Measurements from ENCODE around the gene MLLT1. TPM values are rescaled to one million over a fixed set of nuclear protein-coding genes. Genes with fewer than 3 reads are reported as not detected.
A peak's percentile ranks its signal among the peaks of the same experiment; 100 is the strongest.

The MLLT1 gene
- total RNA-seq, 2 donors from 2014 or later = 27.1 to 30.3 TPM

DNA sequence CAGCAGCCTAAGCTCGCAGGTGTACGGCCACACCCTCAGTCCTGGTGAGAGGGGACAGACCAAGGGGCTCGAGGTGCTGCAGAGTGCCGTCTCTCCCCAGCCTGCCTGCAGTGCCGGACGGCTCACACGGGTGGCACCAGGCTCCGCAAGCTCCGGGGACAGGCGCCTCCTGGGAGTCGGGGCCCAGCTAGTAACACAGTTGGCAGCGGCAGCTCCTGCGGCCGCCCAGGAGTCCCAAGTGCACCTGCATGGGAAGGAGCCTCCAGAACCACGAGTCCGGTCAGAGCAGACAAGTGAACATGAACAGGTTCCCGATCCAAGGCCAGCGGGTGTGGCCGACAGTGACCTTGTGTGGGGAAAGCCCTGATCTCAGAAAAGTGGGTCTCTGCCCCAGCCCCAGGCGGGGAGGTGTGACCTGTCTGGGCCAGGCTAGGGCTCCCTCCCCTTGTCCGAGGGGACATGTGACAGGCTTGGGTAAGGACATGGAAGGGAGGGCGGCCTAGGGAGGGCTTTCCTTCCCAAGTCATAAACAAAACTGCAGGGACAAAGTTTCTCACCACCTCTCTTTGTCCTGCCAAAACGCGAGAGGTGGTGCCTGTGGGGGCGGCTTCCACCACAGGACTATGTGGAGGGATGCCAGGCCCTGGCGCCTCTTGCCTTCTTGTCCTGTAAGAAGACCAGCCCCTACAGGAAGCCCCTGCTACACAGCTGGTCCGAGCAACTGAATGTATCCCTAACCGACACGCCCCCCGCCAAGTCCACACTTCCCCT is 46.5 kb downstream of the MLLT1 start:
- DNase-seq (no peak), ATAC-seq (no peak)
- no peaks in the 10 kb centered on the region for H3K9me3 ChIP-seq (ENCODE audit: control insufficient read depth, low read length, poor library complexity, severe bottlenecking)
- Mint-ChIP-seq H3K4me1 (peaks cover 27% of the 10 kb centered on the region), H3K4me3 (no peak overlapping the region), H3K36me3 (ENCODE audit: low read depth) (peaks cover 4% of the 10 kb centered on the region), H3K27ac (no peak overlapping the region), H3K27me3 (no peaks in the 10 kb centered on the region)

DNA sequence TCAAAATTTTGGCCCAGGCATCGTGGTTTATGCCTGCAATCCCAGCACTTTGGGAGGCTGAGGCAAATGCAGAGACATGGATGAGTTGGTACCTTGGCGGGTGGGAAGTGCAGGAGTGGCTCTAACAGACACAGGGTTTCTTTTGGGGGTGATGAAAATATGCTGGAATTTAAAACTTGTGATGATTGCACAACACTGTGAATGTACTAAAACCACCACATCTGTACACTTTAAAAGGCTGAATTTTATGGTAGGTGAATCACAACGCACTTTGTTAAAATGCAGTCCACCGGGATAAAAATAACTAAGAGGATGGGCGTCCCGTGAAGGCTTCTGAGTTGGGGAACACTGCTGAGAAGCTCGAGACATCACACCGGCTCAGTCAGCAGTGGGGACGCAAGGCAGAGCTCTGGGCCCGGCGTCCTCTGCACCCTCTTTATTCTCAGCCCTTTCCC is 47.1 kb downstream of the MLLT1 start:
- Mint-ChIP-seq H3K27ac (peak overlapping the region; percentile 29), H3K36me3 (ENCODE audit: low read depth) (peaks cover 4% of the 10 kb centered on the region), H3K4me1 (peaks cover 25% of the 10 kb centered on the region), H3K27me3 (no peaks in the 10 kb centered on the region), H3K4me3 (no peak overlapping the region)
- DNase-seq = no peak
- no peak for ATAC-seq
- no peaks in the 10 kb centered on the region for H3K9me3 ChIP-seq (ENCODE audit: control insufficient read depth, low read length, poor library complexity, severe bottlenecking)

DNA sequence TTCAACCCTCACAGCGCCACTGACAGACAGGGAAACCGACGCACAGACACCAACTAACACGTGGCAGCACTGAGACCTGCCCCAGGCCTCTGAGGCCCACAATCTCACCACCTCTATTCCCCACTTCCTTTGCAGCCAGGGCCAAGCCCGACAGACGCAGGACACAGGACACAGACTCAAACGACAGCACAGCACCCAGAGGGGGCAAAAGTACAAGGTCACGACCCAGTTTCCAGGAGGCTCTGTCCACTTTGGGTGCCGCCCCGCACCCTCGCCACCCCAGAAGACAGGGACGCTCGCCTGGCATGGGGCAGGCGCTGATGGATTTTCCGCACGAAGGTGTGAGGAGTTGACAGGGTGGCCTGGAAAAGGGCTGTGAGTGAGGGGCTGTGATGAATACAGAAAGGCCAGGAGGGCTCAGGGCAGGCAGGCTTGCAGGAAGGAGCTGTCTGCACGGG is 48.8 kb downstream of the MLLT1 start:
- no peak for ATAC-seq
- Mint-ChIP-seq H3K36me3 (ENCODE audit: low read depth) (peaks cover 4% of the 10 kb centered on the region), H3K27me3 (no peaks in the 10 kb centered on the region), H3K4me1 (peaks cover 25% of the 10 kb centered on the region), H3K27ac (peak overlapping the region; percentile 39), H3K4me3 (no peak overlapping the region)
- H3K9me3 ChIP-seq (ENCODE audit: control insufficient read depth, low read length, poor library complexity, severe bottlenecking) = no peaks in the 10 kb centered on the region
- DNase-seq = no peak

DNA sequence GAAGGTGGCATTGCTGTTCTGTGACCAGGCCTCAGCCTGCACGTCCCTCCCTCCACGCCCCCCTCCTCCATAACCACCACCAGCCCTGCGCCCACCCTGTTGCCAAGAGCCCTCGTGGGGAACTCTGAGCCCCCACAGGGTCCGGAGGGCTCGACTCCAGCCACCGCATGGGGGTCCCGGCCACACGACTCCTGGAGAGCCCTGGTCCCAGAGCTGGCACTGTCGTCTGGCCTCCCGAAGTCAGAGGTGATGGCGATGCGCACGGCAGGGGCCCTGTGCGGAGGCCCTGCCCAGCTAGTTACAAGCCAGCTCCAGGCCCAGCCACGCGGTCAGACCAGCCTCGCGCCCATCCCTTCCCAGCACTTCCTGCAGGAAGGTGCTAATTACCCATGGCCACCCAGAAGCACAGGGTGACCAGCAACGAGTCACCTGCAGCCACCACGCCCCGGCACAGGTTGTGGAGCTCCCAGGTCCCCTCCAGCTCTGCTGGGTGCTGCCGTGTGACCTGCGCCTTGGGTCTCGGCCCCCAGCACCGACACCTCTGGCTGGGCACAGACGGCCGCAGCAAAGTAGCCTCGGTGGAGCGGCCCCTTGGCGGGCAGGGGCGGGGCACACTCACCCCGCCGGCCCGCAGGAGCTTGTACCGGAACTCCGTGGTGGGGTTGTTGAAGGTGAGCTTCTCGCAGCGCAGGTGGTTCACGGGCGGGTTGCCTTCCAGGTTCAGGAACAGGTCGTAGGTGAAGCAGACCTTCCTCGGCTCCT is 49.6 kb downstream of the MLLT1 start:
- no peaks in the 10 kb centered on the region for H3K9me3 ChIP-seq (ENCODE audit: control insufficient read depth, low read length, poor library complexity, severe bottlenecking)
- Mint-ChIP-seq H3K27me3 (no peaks in the 10 kb centered on the region), H3K27ac (no peak overlapping the region), H3K4me3 (no peak overlapping the region), H3K4me1 (peaks cover 22% of the 10 kb centered on the region), H3K36me3 (ENCODE audit: low read depth) (peaks cover 4% of the 10 kb centered on the region)
- DNase-seq (no peak), ATAC-seq (no peak)

DNA sequence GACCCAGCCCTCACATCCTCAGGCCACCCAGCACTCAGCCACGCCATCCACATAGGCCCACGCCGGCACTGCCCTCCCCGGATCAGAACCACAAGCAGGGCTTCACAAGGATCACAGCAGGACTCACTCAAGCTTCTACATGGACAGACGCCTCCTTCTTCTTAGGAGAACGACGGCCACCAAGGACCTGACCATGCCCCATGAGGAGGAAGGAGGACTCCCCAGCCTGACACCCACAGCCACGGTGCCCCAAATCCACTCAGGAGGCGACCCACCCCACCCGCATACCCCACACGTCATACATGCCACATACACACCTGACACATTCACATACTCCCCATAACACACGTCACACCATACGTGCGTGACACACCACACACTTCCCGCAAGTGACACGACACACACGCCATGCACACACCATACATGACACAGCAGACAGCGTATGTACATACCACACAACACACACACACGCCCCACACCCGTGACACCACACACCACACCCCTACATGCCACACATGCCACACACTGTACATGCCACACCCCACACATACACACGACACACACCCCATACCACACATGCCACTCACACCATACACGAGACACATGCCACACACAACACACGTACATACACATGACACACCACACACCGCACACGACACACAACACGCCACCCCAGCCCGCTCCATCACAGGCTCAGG is 50.4 kb downstream of the MLLT1 start:
- ATAC-seq = no peak
- H3K4me1 Mint-ChIP-seq = peaks cover 14% of the 10 kb centered on the region
- H3K27me3 Mint-ChIP-seq = no peaks in the 10 kb centered on the region
- H3K36me3 Mint-ChIP-seq (ENCODE audit: low read depth) = peaks cover 4% of the 10 kb centered on the region
- peak overlapping the region; percentile 47 for H3K27ac Mint-ChIP-seq
- DNase-seq = no peak
- H3K9me3 ChIP-seq (ENCODE audit: control insufficient read depth, low read length, poor library complexity, severe bottlenecking) = no peaks in the 10 kb centered on the region
- no peak overlapping the region for H3K4me3 Mint-ChIP-seq

DNA sequence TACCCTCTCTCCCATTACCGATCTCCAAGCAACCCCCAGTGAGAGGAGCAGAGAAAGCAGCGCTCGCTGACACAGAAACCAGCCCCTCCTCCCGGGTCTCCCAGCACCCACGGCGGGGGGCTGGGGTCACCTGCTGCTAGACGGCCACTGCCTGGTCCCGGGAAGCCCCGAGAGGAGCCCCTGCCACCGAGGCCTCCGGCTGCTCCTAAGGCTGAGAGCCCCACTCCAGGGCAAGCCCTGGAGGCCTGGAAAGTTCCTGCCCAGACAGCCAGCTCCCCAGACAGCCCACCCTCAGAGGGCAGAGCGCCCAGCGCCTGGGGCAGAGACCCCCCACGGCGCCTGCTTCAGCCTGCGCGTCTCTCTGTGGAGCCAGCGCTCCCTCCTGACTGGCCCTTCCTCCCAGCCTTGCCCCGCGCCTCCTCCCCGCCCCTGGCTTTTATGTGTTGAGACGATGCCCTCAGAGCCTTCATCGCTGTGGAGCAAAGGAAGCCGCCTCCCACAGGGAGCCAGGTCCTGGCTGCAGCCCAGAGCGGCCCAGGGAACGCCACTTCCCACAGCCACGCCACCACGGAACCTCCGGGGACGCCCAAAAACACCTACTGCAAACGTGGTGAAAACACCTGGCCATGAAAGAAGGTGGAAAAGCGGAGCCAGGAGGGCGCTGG is 51.1 kb downstream of the MLLT1 start:
- Mint-ChIP-seq H3K27me3 (no peaks in the 10 kb centered on the region), H3K27ac (peak overlapping the region; percentile 47), H3K36me3 (ENCODE audit: low read depth) (peaks cover 4% of the 10 kb centered on the region), H3K4me1 (peaks cover 14% of the 10 kb centered on the region), H3K4me3 (no peak overlapping the region)
- ATAC-seq (no peak), DNase-seq (no peak)
- no peaks in the 10 kb centered on the region for H3K9me3 ChIP-seq (ENCODE audit: control insufficient read depth, low read length, poor library complexity, severe bottlenecking)

DNA sequence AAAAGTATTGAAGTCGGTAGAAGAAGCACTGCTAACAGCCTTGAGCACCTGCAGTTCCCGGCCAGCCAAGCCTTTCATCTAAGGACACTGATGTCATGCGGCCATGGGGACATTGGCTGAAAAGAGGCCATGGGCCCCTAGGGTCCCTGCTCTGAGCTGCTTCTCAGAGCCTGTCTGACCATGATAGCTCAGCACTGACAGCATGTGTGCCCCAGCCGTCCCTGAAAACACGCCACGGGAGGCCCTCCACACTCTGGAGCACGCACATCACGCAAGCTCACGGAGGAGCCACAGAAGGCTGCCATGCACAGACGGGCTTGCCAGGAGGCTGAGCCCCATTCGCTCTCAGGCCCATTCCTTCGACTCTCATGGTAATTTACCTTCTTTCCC is 51.8 kb downstream of the MLLT1 start:
- H3K36me3 Mint-ChIP-seq (ENCODE audit: low read depth) = peaks cover 4% of the 10 kb centered on the region
- no peak overlapping the region for H3K4me3 Mint-ChIP-seq
- peaks cover 14% of the 10 kb centered on the region for H3K4me1 Mint-ChIP-seq
- H3K27me3 Mint-ChIP-seq = no peaks in the 10 kb centered on the region
- ATAC-seq (no peak), DNase-seq (no peak)
- H3K9me3 ChIP-seq (ENCODE audit: control insufficient read depth, low read length, poor library complexity, severe bottlenecking) = no peaks in the 10 kb centered on the region
- peak overlapping the region; percentile 34 for H3K27ac Mint-ChIP-seq

DNA sequence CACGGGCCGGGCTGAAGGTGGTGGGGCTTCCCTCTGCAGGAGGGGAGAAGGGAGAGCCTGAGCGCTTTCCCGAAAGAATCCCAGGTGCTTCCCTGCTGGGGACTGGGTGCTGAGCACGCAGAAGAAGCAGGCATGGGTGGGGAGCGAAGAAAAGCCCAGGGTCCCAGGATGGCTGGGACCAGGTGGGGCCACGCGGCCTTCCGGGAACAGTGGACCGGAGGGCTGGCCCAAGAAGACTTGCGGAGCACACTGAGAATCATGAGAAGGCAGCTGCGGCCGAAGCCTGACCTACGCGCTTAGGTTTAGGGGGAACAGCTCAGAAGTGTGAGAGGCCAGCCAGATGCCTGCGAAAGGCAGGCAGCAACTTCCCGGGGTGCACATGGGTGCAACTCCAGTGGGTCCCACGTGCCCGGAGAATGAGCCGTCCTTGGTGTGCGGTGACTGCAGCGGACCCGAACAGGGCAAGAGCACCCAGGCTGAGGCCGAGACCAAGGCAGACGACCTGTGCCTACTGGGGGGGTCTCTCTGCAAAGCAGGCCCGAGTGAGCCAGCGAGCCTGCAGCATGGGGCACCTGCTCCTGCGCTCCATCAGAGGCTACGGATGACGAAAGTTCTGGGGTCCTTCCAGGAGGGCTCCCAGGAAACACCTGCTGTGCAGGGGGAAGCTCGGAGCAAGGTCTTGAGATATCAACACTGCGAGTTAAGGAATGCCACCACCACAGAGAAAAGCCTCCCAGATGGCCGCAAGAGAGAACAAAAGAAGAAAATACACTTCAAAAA is 52.4 kb downstream of the MLLT1 start:
- Mint-ChIP-seq H3K36me3 (ENCODE audit: low read depth) (peaks cover 4% of the 10 kb centered on the region), H3K4me3 (no peak overlapping the region), H3K27ac (peak overlapping the region; percentile 34), H3K4me1 (peaks cover 12% of the 10 kb centered on the region), H3K27me3 (no peaks in the 10 kb centered on the region)
- DNase-seq = no peak
- no peak for ATAC-seq
- no peaks in the 10 kb centered on the region for H3K9me3 ChIP-seq (ENCODE audit: control insufficient read depth, low read length, poor library complexity, severe bottlenecking)

DNA sequence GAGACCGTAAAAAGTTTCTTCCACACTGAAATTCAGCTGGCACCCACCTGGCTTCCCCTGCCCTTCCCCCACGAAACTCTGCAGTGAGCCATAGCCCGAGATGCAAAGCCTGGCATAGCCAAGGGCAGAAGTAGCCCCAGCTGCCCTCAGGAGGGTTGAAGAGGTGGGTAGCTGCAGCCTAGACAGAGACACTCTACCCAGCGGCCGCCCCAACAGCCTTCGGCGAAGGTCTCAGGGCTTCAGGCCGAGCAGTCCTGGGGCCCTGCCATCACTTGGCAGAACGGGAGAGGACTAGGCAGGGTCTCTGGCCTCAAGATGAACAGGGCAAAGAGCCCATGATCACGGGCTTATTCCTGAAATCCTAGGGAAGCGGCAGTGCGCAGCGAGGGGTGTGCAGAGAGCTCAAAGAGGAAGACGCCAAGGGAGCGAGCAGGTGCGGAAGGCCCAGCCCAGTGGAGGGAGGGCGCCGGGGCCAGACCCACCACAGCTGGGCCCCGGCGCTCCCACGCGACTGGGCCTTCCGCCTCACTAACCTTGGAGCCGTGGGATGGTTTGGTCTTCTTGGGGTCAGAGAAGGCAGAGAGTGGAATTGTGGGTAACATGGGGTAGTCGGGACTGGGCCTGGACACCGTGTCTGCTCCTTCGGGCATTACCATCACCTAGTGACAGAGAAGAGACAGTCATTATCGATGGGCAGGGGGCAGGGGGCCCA is 53.2 kb downstream of the MLLT1 start:
- no peaks in the 10 kb centered on the region for H3K9me3 ChIP-seq (ENCODE audit: control insufficient read depth, low read length, poor library complexity, severe bottlenecking)
- H3K27me3 Mint-ChIP-seq = no peaks in the 10 kb centered on the region
- H3K4me3 Mint-ChIP-seq = no peak overlapping the region
- peaks cover 4% of the 10 kb centered on the region for H3K36me3 Mint-ChIP-seq (ENCODE audit: low read depth)
- ATAC-seq (no peak), DNase-seq (no peak)
- H3K4me1 Mint-ChIP-seq = peaks cover 11% of the 10 kb centered on the region
- no peak overlapping the region for H3K27ac Mint-ChIP-seq

DNA sequence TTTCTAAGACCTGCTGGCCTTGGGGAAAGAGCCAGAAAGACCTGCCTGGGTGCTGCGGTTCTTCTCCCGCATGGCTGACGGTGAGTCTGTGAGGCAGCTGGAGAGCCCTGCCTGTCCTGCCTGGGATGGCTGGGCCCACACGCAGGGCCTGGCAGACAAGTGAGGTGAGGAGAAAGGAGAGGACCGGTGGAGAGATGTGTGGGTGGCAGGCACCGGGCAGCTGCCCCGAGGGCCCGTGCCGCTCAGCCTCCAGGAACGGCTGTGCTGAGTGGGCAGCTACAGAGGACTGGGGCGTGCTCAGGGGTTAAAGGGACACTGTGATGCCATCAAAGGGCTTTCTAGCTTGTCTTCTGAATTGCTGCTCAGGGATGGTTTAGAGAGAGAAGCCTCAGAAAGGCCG is 53.8 kb downstream of the MLLT1 start:
- no peak overlapping the region for H3K27ac Mint-ChIP-seq
- H3K27me3 Mint-ChIP-seq = no peaks in the 10 kb centered on the region
- H3K9me3 ChIP-seq (ENCODE audit: control insufficient read depth, low read length, poor library complexity, severe bottlenecking) = no peaks in the 10 kb centered on the region
- DNase-seq = no peak
- H3K36me3 Mint-ChIP-seq (ENCODE audit: low read depth) = peaks cover 4% of the 10 kb centered on the region
- peaks cover 9% of the 10 kb centered on the region for H3K4me1 Mint-ChIP-seq
- ATAC-seq = no peak
- H3K4me3 Mint-ChIP-seq = no peak overlapping the region

DNA sequence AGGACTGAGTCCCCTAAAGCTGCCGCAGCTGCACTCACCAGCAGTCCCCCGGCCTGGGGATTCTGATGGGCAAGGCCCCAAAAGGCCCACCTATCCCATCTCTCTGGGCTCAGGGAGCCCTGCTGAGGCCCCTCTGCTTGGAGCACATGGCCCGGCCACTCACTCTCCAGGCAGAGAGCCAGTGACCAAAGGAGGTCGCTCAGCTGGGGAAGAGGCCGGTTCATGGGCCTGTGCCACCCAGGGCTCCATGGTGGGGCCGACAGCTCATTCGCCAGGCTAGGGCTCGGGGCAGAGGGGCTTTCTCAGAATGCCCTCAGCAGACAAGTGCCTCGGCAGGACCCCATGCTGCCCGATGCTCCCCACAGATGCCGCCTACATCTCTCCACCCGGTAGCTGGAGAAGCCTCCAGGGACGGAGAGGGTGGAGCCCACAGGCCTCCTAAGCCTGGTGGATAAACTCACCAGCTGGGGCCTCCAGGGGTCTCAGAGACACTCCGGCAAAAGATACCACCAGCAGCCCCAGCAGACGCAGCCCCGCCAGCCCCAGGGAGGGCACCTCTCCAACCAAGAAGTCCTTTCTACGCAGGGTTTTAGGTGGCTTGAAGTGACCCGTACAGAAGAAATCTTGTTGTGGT is 54.4 kb downstream of the MLLT1 start:
- Mint-ChIP-seq H3K4me1 (peaks cover 5% of the 10 kb centered on the region), H3K36me3 (ENCODE audit: low read depth) (peaks cover 4% of the 10 kb centered on the region), H3K27ac (peak overlapping the region; percentile 39), H3K4me3 (no peak overlapping the region), H3K27me3 (no peaks in the 10 kb centered on the region)
- ATAC-seq (no peak), DNase-seq (no peak)
- no peaks in the 10 kb centered on the region for H3K9me3 ChIP-seq (ENCODE audit: control insufficient read depth, low read length, poor library complexity, severe bottlenecking)
